PC-3 (cell line): ENCODE results near the gene CACNA1H.

Source experiments
- EZH2 ChIP-seq: fragments of 300-600 bp; sonication (generic); IDR thresholded peaks from one replicate; pipeline ENCODE4 v1.6.1; 2017; ENCODE audit warnings: antibody characterized with exemption, mild to moderate bottlenecking, low read length; ENCODE audit not compliant: unreplicated experiment
- EZH2phosphoT487 ChIP-seq: fragments of 300-600 bp; sonication (generic); IDR thresholded peaks from 2 replicates; pipeline ENCODE4 v1.6.1; 2018; ENCODE audit warnings: mild to moderate bottlenecking, antibody characterized with exemption, low read length, borderline replicate concordance
- TF ChIP-seq, protein P1 (sequence below): fragments of 300-600 bp; sonication (generic); conservative IDR thresholded peaks from 2 replicates; pipeline ENCODE4 v1.5.1; 2017; ENCODE audit warnings: antibody characterized with exemption, low read depth, mild to moderate bottlenecking, low read length

GRCh38 chr16:1159973-1160772 is 7.3 kb downstream of the CACNA1H start:
- TF ChIP-seq, protein P1, sequence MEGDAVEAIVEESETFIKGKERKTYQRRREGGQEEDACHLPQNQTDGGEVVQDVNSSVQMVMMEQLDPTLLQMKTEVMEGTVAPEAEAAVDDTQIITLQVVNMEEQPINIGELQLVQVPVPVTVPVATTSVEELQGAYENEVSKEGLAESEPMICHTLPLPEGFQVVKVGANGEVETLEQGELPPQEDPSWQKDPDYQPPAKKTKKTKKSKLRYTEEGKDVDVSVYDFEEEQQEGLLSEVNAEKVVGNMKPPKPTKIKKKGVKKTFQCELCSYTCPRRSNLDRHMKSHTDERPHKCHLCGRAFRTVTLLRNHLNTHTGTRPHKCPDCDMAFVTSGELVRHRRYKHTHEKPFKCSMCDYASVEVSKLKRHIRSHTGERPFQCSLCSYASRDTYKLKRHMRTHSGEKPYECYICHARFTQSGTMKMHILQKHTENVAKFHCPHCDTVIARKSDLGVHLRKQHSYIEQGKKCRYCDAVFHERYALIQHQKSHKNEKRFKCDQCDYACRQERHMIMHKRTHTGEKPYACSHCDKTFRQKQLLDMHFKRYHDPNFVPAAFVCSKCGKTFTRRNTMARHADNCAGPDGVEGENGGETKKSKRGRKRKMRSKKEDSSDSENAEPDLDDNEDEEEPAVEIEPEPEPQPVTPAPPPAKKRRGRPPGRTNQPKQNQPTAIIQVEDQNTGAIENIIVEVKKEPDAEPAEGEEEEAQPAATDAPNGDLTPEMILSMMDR: no peak
- no peak for TF ChIP-seq EZH2
- TF ChIP-seq EZH2phosphoT487: no peak
